Spleen (tissue), 11 donors: ENCODE measurements around the gene SCRG1. TPM values are rescaled to one million over a fixed set of nuclear protein-coding genes. Genes with fewer than 3 reads are reported as not detected.

Experiments used
- DNase-seq: peaks from one replicate; pipeline ENCODE4 v3.0.0-alpha.2; 2020
- H3K27ac ChIP-seq, 8 donors: fragments of 200-600 bp; sonication (generic) in 7 of 8; 1 replicate in 4 of 8; 2 replicates in 4 of 8; pipeline versions ENCODE4 v1.5.0 to v1.8.0; 2016 to 2021; ENCODE audit warnings: inconsistent platforms in 4 of 8, mild to moderate bottlenecking in 4 of 8, moderate library complexity in 1 of 8
- H3K27me3 ChIP-seq, 7 donors: fragments of 200-600 bp; sonication (generic) in 6 of 7; replicated peaks in 1 of 7; 1 replicate in 4 of 7; 2 replicates in 3 of 7; pipeline versions ENCODE4 v1.5.0 to v1.8.0; 2016 to 2021; ENCODE audit warnings: inconsistent platforms in 3 of 7, mild to moderate bottlenecking in 1 of 7
- H3K36me3 ChIP-seq, 6 donors: fragments of 200-600 bp; sonication (generic) in 5 of 6; 1 replicate in 4 of 6; 2 replicates in 2 of 6; pipeline versions ENCODE4 v1.5.0 to v1.8.0; 2016 to 2021; ENCODE audit warnings: inconsistent platforms in 2 of 6
- H3K4me1 ChIP-seq, 6 donors: fragments of 200-600 bp; sonication (generic) in 5 of 6; 1 replicate in 3 of 6; 2 replicates in 3 of 6; pipeline versions ENCODE4 v1.5.0 to v1.8.0; 2016 to 2021; ENCODE audit warnings: inconsistent platforms in 3 of 6
- H3K4me3 ChIP-seq, 8 donors: fragments of 200-600 bp; sonication (generic) in 7 of 8; 1 replicate in 4 of 8; 2 replicates in 4 of 8; pipeline versions ENCODE4 v1.5.0 to v1.8.0; 2016 to 2021; ENCODE audit warnings: inconsistent platforms in 4 of 8, mild to moderate bottlenecking in 4 of 8, moderate library complexity in 2 of 8
- H3K9me3 ChIP-seq, 8 donors: fragments of 200-600 bp; sonication (generic) in 7 of 8; 1 replicate in 4 of 8; 2 replicates in 4 of 8; pipeline versions ENCODE4 v1.5.0 to v1.8.0; 2016 to 2021; ENCODE audit warnings: inconsistent platforms in 4 of 8
- POLR2A ChIP-seq, 3 donors: fragments of 450-650 bp; IDR thresholded peaks; one replicate each; pipeline ENCODE4 v1.5.1; 2017; ENCODE audit warnings: antibody characterized with exemption in 3 of 3, mild to moderate bottlenecking in 1 of 3
- POLR2AphosphoS5 ChIP-seq, 3 donors: sonication (generic); formaldehyde crosslinking; IDR thresholded peaks; one replicate each; pipeline ENCODE4 v1.5.1; 2017; ENCODE audit warnings: antibody characterized with exemption in 3 of 3
- WGBS, 5 donors: extraction: QIAGEN DNeasy Blood & Tissue Kit in 3 of 5; methylation state at CpG; one replicate each; pipeline versions ENCODE4 v1.1.5 to v1.1.7; 2013 to 2018; 5-methylcytosine and 5-hydroxymethylcytosine counted together
- intact Hi-C: fragments of 100-400 bp; cut with DNase I; formaldehyde crosslinking; loops from one replicate; pipeline ENCODE4 v1.15.0; 2023; ENCODE audit warnings: low total_unique reads
- polyA plus RNA-seq, 3 donors: library from polyadenylated mRNA; stranded (reverse); fragments of 200-250 nt; gene quantifications; one replicate each; pipeline ENCODE4 v1.2.1, GENCODE V29; 2013
- total RNA-seq, 7 donors: library from RNA; depleted of rRNA in 3 of 7; stranded (reverse); fragments of >200 nt in 3 of 7; fragmentation: NEBNext Ultra II Directional in 4 of 7; extraction: Animal tissue kit (Norgen Biotek cat#: 25700) in 4 of 7; gene quantifications; one replicate each; pipeline versions ENCODE4 v1.1.0 to v1.2.1, GENCODE V29; 2016 to 2021
- TF ChIP-seq, protein P1 (sequence below), 11 experiments: fragments of 200-600 bp in 7 of 11; fragments of 450-650 bp in 4 of 11; sonication (generic) in 4 of 11; IDR thresholded peaks in 8 of 11; conservative IDR thresholded peaks in 3 of 11; 1 replicate in 7 of 11; 2 replicates in 4 of 11; pipeline versions ENCODE4 v1.4.0 to v1.8.0; 2016 to 2021; ENCODE audit warnings: antibody characterized with exemption in 11 of 11, inconsistent platforms in 4 of 11, mild to moderate bottlenecking in 1 of 11
- donor health status: healthy with polysubstance abuse.
- donor health status: DM: no; HTN: no; CAD: no; lungs with moderate emphysema.
- donor health status: DM: no; HTN: no; CAD: no.
- donor health status: Bipolar disorder and iron deficiency.
- donor health status: healthy.
- donor health status: DM: no; HTN: no; CAD: no.
- donor health status: DM: yes; HTN: yes; CAD: no.

Gene SCRG1
- total and polyA plus RNA-seq, 10 donors: 0.09 to 0.79 (median 0.35) TPM; not detected in 2

DNA sequence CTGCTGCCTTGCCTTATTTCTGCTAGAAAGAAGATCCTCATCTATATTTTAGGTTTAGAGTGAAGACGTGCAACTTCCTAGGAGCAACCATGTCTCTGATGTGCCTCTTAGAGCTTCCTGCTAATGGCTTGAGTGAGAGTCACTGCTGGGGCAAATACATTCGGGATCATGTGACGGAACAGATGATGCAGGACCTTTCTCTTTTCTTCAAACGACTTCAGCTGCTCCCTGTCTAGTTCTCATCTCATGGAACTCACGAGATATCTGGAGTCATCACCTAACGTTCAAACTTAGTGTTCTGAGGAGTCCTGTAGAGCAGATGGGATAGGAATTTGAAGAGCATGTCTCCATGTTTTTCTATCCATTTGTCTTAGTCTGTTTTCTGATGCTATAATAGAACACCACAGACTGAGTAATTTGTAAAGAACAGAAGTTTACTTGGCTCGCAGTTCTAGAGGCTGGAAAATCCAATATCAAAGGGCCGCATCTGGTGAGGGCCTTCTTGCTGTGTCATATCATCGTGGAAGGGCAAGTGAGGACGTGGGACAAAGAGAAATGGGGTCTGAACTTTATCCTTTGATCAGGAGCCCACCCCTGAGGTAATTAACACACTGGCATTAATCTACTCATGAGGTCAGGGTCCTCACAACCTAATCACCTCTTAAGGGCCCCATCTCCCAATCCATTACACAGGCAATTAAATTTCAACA is 43.5 kb upstream of the SCRG1 start:
- TF ChIP-seq POLR2AphosphoS5 (IDR thresholded peaks at IDR 0.05) (no peak), POLR2A (IDR thresholded peaks at IDR 0.05) (no peak)
- TF ChIP-seq, protein P1, sequence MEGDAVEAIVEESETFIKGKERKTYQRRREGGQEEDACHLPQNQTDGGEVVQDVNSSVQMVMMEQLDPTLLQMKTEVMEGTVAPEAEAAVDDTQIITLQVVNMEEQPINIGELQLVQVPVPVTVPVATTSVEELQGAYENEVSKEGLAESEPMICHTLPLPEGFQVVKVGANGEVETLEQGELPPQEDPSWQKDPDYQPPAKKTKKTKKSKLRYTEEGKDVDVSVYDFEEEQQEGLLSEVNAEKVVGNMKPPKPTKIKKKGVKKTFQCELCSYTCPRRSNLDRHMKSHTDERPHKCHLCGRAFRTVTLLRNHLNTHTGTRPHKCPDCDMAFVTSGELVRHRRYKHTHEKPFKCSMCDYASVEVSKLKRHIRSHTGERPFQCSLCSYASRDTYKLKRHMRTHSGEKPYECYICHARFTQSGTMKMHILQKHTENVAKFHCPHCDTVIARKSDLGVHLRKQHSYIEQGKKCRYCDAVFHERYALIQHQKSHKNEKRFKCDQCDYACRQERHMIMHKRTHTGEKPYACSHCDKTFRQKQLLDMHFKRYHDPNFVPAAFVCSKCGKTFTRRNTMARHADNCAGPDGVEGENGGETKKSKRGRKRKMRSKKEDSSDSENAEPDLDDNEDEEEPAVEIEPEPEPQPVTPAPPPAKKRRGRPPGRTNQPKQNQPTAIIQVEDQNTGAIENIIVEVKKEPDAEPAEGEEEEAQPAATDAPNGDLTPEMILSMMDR (IDR thresholded peaks at IDR 0.05 in 8 of 11, conservative IDR thresholded peaks at IDR 0.05 in 3 of 11): no peak
- DNase-seq: no peak
- H3K27me3 ChIP-seq: no peaks in the 10 kb centered on the region
- peaks cover 0 to 9% (median 6%) of the 10 kb centered on the region in 8 donors for H3K9me3 ChIP-seq
- no peak overlapping the region for H3K4me3 ChIP-seq
- intact Hi-C loops: no loop called here
- 85 to 95% (median 91%) methylated on average over 10 of the region's 10 CpGs for WGBS, 5 donors
- H3K36me3 ChIP-seq: peaks cover 0 to 14% (median 0%) of the 10 kb centered on the region in 6 donors
- no peaks in the 10 kb centered on the region for H3K4me1 ChIP-seq
- H3K27ac ChIP-seq: no peak overlapping the region

DNA sequence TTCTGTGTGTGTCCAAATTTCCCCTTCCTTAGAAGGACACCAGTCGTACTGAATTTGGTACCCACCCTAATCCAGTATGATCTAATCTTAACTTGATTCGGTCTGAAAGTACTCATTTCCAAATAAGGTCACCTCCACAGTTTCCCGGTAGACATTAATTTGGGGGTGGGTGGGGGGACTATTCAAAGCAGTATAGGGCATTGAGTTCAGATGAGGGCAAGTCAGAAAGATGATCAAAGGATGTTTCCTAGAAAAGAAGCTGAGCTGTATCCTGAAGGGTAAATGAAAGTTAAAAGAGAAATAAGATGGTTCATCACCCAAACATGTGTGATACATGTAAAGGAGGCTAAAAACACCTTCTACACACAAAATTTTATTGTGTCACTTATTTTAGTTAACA is 42.0 kb upstream of the SCRG1 start:
- Histone ChIP-seq H3K4me3 (no peak overlapping the region), H3K27me3 (no peaks in the 10 kb centered on the region), H3K9me3 (peaks cover 0 to 9% (median 6%) of the 10 kb centered on the region in 8 donors), H3K36me3 (peaks cover 0 to 14% (median 0%) of the 10 kb centered on the region in 6 donors), H3K27ac (no peak overlapping the region), H3K4me1 (no peaks in the 10 kb centered on the region)
- 85 to 96% (median 91%) methylated on average over 3 of the region's 3 CpGs for WGBS, 5 donors
- TF ChIP-seq, protein P1 (IDR thresholded peaks at IDR 0.05 in 8 of 11, conservative IDR thresholded peaks at IDR 0.05 in 3 of 11): no peak
- TF ChIP-seq POLR2AphosphoS5 (IDR thresholded peaks at IDR 0.05) (no peak), POLR2A (IDR thresholded peaks at IDR 0.05) (no peak)
- DNase-seq: no peak
- intact Hi-C loops: no loop called here

DNA sequence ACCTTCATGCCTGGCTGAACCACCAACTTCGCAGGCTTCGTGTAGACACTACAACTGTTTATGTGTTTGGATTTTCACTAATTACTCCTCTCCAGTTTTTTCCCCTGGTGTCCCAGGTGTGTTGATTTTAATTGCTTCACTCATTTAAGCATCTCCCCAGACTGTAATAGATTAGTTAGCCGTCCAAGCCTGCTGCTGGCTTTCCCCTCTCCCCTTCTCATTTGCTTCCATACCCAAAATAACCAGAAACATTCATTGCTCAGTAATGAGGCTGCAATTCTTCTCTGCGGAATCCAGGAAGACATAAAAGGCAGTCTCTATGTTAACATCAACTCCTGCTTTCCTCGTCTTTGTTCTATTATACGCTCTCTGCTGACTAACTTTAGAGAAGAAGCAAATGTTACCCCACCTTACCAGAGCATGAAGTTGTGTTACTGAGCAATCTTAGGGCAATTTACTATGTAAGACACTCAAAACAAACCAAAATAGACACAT is 37.9 kb upstream of the SCRG1 start:
- Histone ChIP-seq H3K27me3 (no peaks in the 10 kb centered on the region), H3K4me3 (no peak overlapping the region), H3K4me1 (no peaks in the 10 kb centered on the region), H3K9me3 (peaks cover 0 to 9% (median 6%) of the 10 kb centered on the region in 8 donors), H3K36me3 (peaks cover 0 to 8% (median 0%) of the 10 kb centered on the region in 6 donors), H3K27ac (no peak overlapping the region)
- WGBS, 5 donors: 92 to 97% (median 93%) methylated on average over 6 of the region's 6 CpGs
- intact Hi-C loops: no loop called here
- DNase-seq: no peak
- TF ChIP-seq POLR2AphosphoS5 (IDR thresholded peaks at IDR 0.05) (no peak), POLR2A (IDR thresholded peaks at IDR 0.05) (no peak)
- TF ChIP-seq, protein P1 (IDR thresholded peaks at IDR 0.05 in 8 of 11, conservative IDR thresholded peaks at IDR 0.05 in 3 of 11): no peak

DNA sequence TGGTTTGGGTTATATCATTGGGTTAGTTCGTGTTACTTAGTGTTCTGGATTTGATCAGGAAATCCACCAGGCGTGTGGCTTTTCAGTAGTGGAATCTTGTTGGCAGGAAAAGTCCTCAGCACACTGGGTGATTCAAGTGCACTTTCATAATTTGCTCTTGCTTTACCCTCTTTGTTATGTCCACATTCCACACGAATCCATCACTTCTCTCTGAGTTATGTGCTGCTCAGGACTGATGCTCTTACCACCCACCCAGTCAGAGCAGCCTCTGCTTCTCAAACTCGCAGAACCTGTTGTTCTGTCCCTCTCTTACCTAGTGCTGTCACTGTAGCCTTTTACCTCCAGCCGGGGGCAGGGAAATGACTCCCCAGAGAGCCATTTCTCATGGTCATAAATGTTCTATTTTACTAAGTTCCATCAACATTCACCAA is 37.2 kb upstream of the SCRG1 start:
- intact Hi-C loops: no loop called here
- no peak for TF ChIP-seq POLR2A (IDR thresholded peaks at IDR 0.05)
- TF ChIP-seq POLR2AphosphoS5 (IDR thresholded peaks at IDR 0.05): no peak
- TF ChIP-seq, protein P1 (IDR thresholded peaks at IDR 0.05 in 8 of 11, conservative IDR thresholded peaks at IDR 0.05 in 3 of 11): no peak
- DNase-seq: no peak
- no peak overlapping the region for H3K27ac ChIP-seq
- no peaks in the 10 kb centered on the region for H3K27me3 ChIP-seq
- H3K4me1 ChIP-seq: no peaks in the 10 kb centered on the region
- no peak overlapping the region for H3K4me3 ChIP-seq
- WGBS, 5 donors: 72 to 84% (median 78%) methylated on average over 5 of the region's 5 CpGs
- H3K9me3 ChIP-seq: peaks cover 0 to 9% (median 6%) of the 10 kb centered on the region in 8 donors
- H3K36me3 ChIP-seq: peaks cover 0 to 8% (median 0%) of the 10 kb centered on the region in 6 donors
